ENCODE data around the gene TMEM39B. TPM values are rescaled to one million over a fixed set of nuclear protein-coding genes. Genes with fewer than 3 reads are reported as not detected.
"Not testable (repeated sequence)": the region's sequence is repeated elsewhere in the genome, so short reads cannot be mapped to it uniquely, and the experiment has no call there.

TMEM39B gene
- total RNA-seq, 2 experiments from 2014 or later: 27.3 to 30.0 TPM

DNA sequence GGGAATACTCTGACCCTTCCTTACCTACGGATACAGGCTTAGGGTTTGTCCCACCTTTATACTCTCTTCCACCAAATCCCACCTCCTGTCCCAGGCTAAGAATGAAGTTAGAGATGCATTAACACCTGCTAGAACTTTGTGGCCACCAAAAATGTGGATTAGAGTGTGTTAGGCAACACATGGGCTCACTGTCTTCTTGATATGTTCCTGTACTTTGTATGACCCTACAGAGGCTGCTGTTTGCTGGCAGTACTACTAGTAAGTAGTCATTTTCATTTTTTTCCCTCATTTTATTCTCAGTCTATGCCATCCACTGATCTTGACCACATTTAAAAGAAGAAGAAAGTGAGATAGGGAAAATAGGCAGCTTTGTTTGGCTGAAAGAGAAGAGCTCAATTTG lies 21.0 kb upstream of the TMEM39B start:
- Mint-ChIP-seq H3K4me1 (no peaks in the 10 kb centered on the region), H3K36me3 (peaks cover 49% of the 10 kb centered on the region), H3K27me3 (no peaks in the 10 kb centered on the region), H3K4me3 (no peak overlapping the region), H3K9me3 (ENCODE audit: low read depth) (no peaks in the 10 kb centered on the region), H3K27ac (no peak overlapping the region)
- peak; percentile 5 for DNase-seq
- no peak for ATAC-seq
- CTCF ChIA-PET: interaction anchor here (0.6 kb wide), 1 partner anchor 139 kb away, joined by 3 read pairs; no protein-coding TSS in a partner anchor

DNA sequence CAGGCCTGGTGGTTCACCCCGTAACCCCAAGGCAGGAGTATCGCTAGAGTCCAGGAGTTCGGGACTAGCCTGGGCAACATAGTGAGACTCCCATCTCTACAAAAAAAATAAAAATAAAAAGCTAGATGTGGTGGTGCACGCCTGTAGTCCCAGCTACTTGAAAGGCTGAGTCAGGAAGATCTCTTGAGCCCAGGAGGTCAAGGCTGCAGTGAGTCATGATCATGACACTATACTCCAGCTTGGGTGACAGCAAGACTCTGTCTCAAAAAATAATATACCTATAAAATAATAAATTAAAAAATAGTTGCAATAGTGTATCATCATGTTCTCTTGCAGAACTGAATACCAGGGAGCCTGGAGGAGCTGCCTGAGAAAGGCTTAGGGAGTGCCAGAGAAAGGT lies 19.9 kb upstream of the TMEM39B start:
- no peaks in the 10 kb centered on the region for H3K4me1 Mint-ChIP-seq
- ATAC-seq (no peak), DNase-seq (no peak)
- CTCF ChIA-PET: interaction anchor here (1.0 to 1.6 kb wide), 2 partner anchors 9 kb away, joined by 4 to 7 read pairs; no protein-coding TSS in a partner anchor
- peaks cover 47% of the 10 kb centered on the region for H3K36me3 Mint-ChIP-seq
- no peaks in the 10 kb centered on the region for H3K27me3 Mint-ChIP-seq
- H3K9me3 Mint-ChIP-seq (ENCODE audit: low read depth): no peaks in the 10 kb centered on the region
- H3K27ac Mint-ChIP-seq: no peak overlapping the region
- H3K4me3 Mint-ChIP-seq: no peak overlapping the region

DNA sequence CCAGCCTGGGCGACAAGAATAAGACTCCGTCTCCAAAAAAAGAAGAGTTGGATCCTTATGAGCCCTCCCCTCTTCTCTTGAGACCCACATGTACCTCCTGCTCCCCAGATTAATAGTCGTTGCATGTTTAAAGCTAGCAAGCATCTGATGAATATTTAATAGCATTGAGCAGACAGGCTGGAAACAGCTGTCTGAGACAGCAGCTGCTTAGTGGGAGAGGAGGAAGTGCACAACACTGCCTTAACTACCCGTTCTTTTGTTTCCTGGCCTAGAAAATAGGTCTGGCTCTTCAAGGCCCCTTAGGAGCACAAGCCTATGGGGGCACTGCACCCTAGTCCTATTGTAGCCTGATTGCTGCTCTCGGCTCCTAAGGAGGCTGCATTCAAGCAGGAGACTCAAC lies 17.3 kb upstream of the TMEM39B start:
- ATAC-seq: no peak
- H3K27ac Mint-ChIP-seq: no peak overlapping the region
- CTCF ChIA-PET: interaction anchor here (0.9 to 1.8 kb wide), 4 partner anchors 8 to 17 kb away, joined by 3 to 8 read pairs (median 4); partner anchors contain the start of gene TMEM39B
- no peaks in the 10 kb centered on the region for H3K4me1 Mint-ChIP-seq
- H3K27me3 Mint-ChIP-seq: no peaks in the 10 kb centered on the region
- H3K4me3 Mint-ChIP-seq: no peak overlapping the region
- no peaks in the 10 kb centered on the region for H3K9me3 Mint-ChIP-seq (ENCODE audit: low read depth)
- no peak for DNase-seq
- peaks cover 56% of the 10 kb centered on the region for H3K36me3 Mint-ChIP-seq

DNA sequence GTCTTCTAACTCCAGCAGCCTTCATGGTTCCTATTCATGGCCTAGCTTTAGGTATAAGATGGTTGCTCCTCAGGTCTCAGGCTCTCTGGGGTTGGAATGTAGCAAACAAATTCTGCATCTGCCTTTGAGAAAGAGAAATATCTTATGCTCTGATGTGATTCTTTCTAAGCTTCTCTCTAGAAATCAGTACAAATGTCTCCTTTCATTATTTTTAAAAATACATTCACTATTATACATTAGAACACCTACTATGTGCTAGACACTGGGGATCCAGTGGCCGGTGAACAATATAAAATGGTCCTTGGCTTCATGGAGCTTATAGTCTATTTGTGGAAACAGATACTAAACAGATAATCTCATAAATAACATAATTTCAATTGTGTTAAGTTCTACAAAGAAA lies 16.1 kb upstream of the TMEM39B start:
- no peak for DNase-seq
- no peak for ATAC-seq
- Mint-ChIP-seq H3K36me3 (peaks cover 52% of the 10 kb centered on the region), H3K4me1 (no peaks in the 10 kb centered on the region), H3K27me3 (no peaks in the 10 kb centered on the region), H3K4me3 (no peak overlapping the region), H3K9me3 (ENCODE audit: low read depth) (no peaks in the 10 kb centered on the region), H3K27ac (no peak overlapping the region)
- CTCF ChIA-PET: interaction anchor here (0.8 to 1.8 kb wide), 3 partner anchors 10 to 192 kb away, joined by 3 to 5 read pairs (median 3); no protein-coding TSS in a partner anchor

DNA sequence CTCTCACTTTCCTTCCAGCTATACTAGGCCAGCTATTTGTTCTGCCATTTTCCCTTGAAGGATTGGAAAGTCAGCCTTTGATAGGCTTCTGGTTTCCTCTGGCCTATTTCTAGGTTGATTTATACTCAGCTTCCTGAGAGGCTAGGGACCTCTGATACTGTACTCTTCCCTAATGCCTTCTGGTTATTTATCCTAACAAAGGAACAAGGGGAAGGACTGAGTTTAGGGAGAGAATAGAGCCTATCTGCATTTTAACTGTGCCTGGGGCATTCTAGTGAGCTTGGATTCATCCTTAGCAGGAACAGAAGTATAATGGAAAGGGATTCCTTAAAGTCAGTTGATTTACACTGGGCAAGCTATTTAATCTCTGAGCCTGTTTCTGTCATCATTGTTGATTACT lies 11.8 kb upstream of the TMEM39B start:
- peaks cover 40% of the 10 kb centered on the region for H3K36me3 Mint-ChIP-seq
- H3K4me1 Mint-ChIP-seq: peaks cover 12% of the 10 kb centered on the region
- H3K27me3 Mint-ChIP-seq: no peaks in the 10 kb centered on the region
- ATAC-seq: no peak
- no peak overlapping the region for H3K4me3 Mint-ChIP-seq
- CTCF ChIA-PET: interaction anchor here (0.8 to 1.0 kb wide), 2 partner anchors 12 to 21 kb away, joined by 3 to 4 read pairs; partner anchors contain the start of gene TMEM39B
- H3K9me3 Mint-ChIP-seq (ENCODE audit: low read depth): no peaks in the 10 kb centered on the region
- peak overlapping the region; percentile 7 for H3K27ac Mint-ChIP-seq
- DNase-seq: no peak

DNA sequence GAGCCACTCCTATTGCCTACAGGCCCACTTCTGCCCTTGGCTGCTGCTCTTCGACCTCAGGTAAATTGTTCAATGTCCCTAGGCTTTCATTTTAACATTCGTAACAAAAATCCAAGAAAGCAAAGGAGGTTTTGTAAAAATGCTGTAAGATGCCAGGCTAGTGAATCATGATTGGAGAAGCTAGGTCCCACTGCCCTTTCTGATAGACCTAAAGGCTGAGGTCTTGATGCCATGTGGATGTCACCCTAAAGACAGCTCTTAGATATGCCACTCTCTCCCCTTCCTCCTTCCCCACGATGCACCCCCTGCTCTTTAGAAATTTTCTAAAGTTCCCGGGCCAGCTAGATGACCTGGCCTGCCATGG lies 9.9 kb upstream of the TMEM39B start:
- H3K27me3 Mint-ChIP-seq: no peaks in the 10 kb centered on the region
- peaks cover 31% of the 10 kb centered on the region for H3K36me3 Mint-ChIP-seq
- no peak for ATAC-seq
- no peak for DNase-seq
- CTCF ChIA-PET: interaction anchor here (0.6 to 2.2 kb wide), 17 partner anchors 8 to 898 kb away, joined by 3 to 12 read pairs (median 3); partner anchors contain the start of gene TMEM39B
- H3K27ac Mint-ChIP-seq: peak overlapping the region; percentile 55
- H3K4me3 Mint-ChIP-seq: no peak overlapping the region
- no peaks in the 10 kb centered on the region for H3K9me3 Mint-ChIP-seq (ENCODE audit: low read depth)
- peaks cover 18% of the 10 kb centered on the region for H3K4me1 Mint-ChIP-seq

DNA sequence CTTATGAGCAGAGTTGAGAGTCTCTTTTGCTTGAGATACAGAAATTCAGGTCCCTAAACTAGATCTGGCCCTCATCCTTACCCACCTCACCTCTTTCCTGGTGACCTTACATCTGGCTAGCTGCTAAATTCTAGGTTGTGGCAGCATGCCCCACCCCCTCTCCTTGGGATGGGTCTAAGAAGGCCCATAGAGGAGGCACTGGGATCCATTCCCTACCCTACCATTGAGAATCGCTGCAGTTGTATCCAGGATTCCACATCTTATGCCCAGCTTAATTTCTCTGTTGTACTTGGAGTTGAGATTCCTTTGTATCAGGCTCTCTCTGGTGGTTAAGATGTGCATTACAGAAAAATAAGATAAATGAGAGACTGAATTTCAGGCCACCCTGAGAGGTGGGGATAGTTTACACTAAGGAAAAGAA lies 9.5 kb upstream of the TMEM39B start:
- peak; percentile 58 for ATAC-seq
- H3K4me1 Mint-ChIP-seq: peaks cover 18% of the 10 kb centered on the region
- CTCF ChIA-PET: interaction anchor here (0.6 to 2.2 kb wide), 16 partner anchors 9 to 899 kb away, joined by 3 to 12 read pairs (median 3); partner anchors contain the start of gene TMEM39B
- peaks cover 30% of the 10 kb centered on the region for H3K36me3 Mint-ChIP-seq
- no peaks in the 10 kb centered on the region for H3K27me3 Mint-ChIP-seq
- no peak for DNase-seq
- no peaks in the 10 kb centered on the region for H3K9me3 Mint-ChIP-seq (ENCODE audit: low read depth)
- no peak overlapping the region for H3K27ac Mint-ChIP-seq
- no peak overlapping the region for H3K4me3 Mint-ChIP-seq

DNA sequence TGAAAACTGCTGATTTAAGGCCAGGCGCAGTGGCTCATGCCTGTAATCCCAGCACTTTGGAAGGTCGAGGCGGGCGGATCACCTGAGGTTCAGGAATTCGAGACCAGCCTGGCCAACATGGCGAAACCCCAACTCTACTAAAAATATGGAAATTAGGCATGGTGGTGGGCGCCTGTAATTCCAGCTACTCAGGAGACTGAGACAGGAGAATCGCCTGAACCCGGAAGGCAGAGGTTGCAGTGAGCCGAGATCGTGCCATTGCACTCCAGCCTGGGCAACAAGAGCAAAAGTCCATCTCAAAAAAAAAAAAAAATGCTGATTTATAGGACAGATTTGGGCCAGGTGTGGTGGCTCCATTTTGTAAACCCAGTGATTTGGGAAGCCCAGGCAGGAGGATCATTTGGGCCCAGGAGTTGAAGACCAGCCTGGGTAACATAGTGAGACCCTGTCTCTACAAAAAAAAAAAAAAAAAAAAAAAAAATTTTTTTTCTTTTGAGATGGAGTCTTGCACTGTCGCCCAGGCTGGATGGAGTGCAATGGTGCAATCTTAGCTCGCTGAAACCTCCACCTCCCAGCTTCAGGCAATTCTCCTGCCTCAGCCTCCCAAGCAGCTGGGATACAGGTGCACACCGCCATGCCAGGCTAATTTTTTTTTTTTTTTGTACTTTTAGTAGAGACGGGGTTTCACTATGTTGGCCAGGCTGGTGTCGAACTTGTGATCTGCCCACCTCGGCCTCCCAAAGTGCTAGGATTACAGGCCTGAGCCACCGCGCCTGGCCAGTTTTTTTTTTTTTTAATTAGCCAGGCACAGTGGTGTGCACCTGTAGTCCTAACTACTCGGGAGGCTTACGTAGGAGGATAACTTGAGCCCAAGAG lies 6.9 kb upstream of the TMEM39B start:
- peaks cover 15% of the 10 kb centered on the region for H3K36me3 Mint-ChIP-seq
- H3K9me3 Mint-ChIP-seq (ENCODE audit: low read depth); H3K27ac Mint-ChIP-seq; DNase-seq; H3K4me3 Mint-ChIP-seq; H3K27me3 Mint-ChIP-seq: not testable (repeated sequence)
- H3K4me1 Mint-ChIP-seq: peaks cover 18% of the 10 kb centered on the region
- CTCF ChIA-PET: interaction anchor here (0.7 to 2.2 kb wide), 4 partner anchors 10 to 102 kb away, joined by 3 to 9 read pairs (median 4); partner anchors contain the start of gene KHDRBS1
- ATAC-seq: peak; percentile 4

DNA sequence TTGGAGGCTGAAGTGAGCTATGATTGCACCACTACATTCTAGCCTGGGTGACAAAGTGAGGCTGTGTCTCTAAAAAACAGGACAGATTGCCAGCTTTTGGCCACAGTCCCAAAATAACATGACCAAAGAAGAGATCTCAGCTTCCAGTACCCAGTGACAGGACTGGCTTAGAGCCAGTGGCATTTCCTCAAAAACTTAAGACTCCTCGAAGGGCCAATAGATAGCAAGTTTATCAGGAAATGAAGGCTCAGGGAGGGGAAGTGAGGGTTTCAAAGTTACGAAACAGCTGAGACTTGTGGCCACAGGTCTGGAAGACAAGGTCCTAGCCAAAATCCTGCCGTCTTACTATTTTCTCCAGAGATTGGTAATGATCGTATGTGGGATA lies 6.3 kb upstream of the TMEM39B start:
- CTCF ChIA-PET: interaction anchor here (0.5 to 2.2 kb wide), 4 partner anchors 10 to 102 kb away, joined by 3 to 9 read pairs (median 4); partner anchors contain the start of gene KHDRBS1
- ATAC-seq (peak; percentile 47), DNase-seq (no peak)
- Mint-ChIP-seq H3K4me3 (peak overlapping the region; percentile 22), H3K27me3 (peaks cover 7% of the 10 kb centered on the region), H3K4me1 (peaks cover 18% of the 10 kb centered on the region), H3K9me3 (ENCODE audit: low read depth) (no peaks in the 10 kb centered on the region), H3K27ac (no peak overlapping the region), H3K36me3 (peaks cover 14% of the 10 kb centered on the region)

DNA sequence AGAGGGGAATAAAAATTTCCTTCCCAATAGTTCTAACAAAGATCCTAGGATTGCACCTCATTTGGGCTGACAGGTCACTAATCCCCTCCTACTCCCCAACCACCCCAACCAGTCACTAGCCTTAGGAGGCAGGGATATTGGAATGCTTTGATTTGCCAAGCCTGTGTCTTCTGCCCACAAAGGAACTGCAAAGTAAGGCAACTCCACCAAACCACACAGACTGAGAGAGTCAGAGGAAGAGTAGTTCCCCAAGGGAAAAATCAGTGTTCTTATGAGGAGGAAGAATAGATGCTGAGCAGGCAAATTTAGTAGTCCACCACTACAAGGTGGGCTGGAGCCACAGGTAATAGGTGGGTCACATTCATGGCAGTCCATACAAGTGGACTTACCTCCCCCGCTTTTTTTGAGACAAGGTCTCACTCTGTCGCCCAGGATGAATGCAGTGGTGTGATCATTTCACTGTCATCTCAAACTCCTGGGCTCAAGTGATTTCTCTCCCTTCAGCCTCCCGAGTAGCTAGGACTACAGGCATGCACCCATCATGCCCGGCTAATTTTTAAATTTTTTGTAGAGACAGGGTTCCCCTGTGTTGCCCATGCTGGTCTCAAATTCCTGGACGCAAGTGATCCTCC lies 3.7 kb upstream of the TMEM39B start:
- Mint-ChIP-seq H3K9me3 (ENCODE audit: low read depth) (no peaks in the 10 kb centered on the region), H3K4me3 (no peak overlapping the region), H3K27me3 (peaks cover 7% of the 10 kb centered on the region), H3K36me3 (peaks cover 2% of the 10 kb centered on the region), H3K27ac (no peak overlapping the region), H3K4me1 (peaks cover 34% of the 10 kb centered on the region)
- CTCF ChIA-PET: interaction anchor here (0.6 to 1.4 kb wide), 2 partner anchors 56 to 82 kb away, joined by 3 read pairs; partner anchors contain the start of gene KHDRBS1
- no peak for ATAC-seq
- no peak for DNase-seq

DNA sequence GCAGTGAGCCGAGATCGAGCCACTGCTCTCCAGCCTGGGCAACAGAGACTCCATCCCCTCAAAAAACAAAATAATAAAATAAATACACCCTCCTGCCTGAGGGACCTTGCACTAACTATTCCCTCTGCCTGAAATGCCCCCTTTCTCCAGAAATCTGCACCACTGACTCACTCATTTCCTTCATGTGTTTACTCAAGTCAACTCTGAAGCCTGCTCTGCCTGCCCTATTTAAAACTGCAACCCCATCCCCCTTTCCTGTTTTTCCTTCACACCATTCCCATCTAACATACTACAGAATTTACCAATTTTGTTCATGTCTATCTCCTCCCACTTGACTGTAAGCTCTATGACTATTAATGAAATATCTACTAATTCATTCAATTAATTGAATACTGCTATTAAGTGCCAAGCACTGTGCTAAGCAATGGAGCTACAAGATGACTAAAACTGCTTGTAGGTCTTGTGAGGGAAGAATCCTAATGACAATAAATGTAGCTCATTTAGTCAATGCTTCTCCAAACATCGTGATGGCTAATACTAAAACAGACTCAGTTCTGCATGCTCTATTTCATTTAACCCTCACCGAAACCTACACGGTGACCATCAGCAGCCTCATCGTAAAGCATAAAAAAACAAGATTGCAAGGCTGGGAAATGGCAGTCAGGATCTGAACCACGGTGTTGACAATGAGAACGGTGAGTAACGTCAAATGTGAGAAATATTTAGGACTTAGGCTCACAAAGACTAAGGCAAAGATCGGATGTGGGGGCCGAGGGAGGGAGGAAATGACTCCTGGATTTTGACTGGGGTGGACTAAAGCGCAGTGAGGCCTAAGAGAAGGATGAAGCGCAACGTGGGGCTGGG lies 749 bp upstream of the TMEM39B start:
- H3K36me3 Mint-ChIP-seq: peaks cover 4% of the 10 kb centered on the region
- H3K4me1 Mint-ChIP-seq: peaks cover 32% of the 10 kb centered on the region
- peak overlapping the region; percentile 83 for H3K4me3 Mint-ChIP-seq
- ATAC-seq (no peak), DNase-seq (no peak)
- CTCF ChIA-PET: interaction anchor here (0.7 to 3.6 kb wide), 9 partner anchors 9 to 329 kb away, joined by 3 to 32 read pairs (median 4); partner anchors contain the start of genes KPNA6, MARCKSL1 and TXLNA
- peak overlapping the region; percentile 86 for H3K27ac Mint-ChIP-seq
- H3K9me3 Mint-ChIP-seq (ENCODE audit: low read depth): no peaks in the 10 kb centered on the region
- peaks cover 7% of the 10 kb centered on the region for H3K27me3 Mint-ChIP-seq

Measured in activated CD8-positive, alpha-beta memory T cell treated with anti-CD3 and anti-CD28 coated beads, Interleukin-2, amount 10 ng/mL, durations not matched to agents 7 days and 5 days (primary cell).